ENCODE data around the gene DDB1.
"Not testable (repeated sequence)": the region's sequence is repeated elsewhere in the genome, so short reads cannot be mapped to it uniquely, and the experiment has no call there.

Gene DDB1

GRCh38 chr11:61270354-61271076 is 62.4 kb downstream of the DDB1 start:
- no peak for DNase-seq (ENCODE audit: low read depth in 2 of 2)

DNA sequence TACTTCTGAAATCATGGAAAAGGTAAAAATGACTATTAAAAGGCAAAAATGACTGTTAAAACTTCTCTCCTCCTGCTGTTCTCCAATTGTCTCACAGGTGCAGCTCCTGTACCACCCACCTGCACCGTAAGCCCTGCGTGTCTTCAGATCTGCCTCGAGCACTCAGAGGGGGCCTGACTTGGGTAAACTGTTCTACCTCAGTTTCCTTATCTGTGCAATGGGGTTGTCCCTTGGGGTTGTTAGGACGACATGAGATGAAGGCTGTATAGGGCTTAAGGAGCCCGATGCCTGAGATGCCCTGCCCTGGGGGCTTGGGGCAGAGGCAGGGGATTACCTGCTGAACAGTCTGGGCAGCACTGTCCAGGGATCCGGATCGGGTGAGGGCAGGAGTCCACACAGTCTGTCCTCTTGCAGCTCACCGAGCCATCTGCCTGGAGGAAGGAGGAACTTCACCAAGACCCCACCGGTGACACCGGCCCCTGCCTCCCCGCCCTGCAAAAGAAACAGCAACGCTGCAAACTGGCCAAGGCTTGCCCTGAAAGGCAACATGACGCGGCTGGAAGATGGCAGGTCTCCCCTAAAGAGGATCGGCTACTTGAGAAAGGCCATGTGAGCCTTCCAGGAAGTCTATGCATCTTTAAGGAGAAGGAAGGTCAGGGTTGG is 64.2 kb downstream of the DDB1 start:
- no peak for DNase-seq (ENCODE audit: low read depth in 2 of 2)

- no peak for DNase-seq (ENCODE audit: low read depth in 2 of 2)
These were observed 65.5 kb downstream of the DDB1 start for GRCh38 chr11:61267437-61267841.

DNA sequence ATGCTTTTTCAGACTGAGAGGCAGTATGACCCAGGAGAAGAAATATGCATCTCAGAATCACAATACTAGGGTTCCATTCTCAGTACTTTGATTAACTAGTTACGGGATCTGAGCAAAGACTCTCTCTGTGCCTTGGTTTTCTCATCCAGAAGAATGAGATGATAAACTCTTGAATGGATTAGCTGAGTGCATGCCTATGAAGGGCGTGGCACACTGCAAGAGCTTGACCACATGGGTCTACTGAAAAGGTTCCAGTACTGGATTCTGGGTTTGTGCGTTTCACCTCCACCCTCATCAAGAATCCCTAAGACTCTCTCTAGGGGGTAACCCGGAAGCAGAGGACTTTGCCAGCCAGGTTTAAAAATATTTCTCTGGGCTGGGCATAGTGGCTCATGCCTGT is 66.3 kb downstream of the DDB1 start:
- DNase-seq (ENCODE audit: low read depth in 2 of 2): no peak

DNA sequence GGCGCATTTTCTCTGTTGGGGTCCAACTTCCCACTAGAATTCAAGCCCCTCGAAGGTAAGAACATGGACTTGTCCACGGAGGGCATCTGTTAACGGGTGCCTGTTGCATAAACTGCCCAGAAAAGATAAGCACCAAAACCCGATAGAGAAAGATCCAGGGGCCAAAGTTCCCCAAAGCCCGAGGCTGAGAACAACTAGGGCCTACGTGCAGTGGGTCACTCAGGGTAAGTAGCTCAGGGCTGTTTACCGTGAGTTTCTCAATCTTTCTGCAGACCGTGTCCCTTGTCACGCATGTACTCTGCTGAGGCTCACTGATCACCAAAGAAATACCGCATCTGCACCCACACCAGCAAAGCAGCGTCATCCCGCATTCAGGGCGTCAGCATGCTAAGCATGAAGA is 67.5 kb downstream of the DDB1 start:
- DNase-seq (ENCODE audit: low read depth in 2 of 2): no peak

DNA sequence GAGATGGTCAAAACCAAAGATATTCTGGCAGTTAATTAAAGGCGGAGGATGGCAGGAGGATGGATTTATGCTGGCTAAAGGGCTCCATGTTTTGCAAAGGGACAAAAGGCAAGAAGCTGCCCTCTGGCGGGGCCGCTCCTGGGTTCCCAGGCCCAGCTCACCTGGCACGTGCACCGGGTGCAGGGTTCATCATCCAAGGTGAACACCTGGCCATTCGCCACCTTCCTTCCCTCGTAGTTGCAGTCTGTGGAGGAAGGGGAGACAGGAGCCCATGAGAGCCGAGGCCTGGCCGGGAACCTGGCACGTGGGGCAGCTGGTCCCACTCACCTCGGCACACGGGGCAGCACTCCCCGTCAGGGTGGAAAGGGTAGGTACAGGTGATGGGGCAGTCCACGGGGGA is 68.1 kb downstream of the DDB1 start:
- DNase-seq (ENCODE audit: low read depth in 2 of 2): no peak

- DNase-seq (ENCODE audit: low read depth in 2 of 2): no peak
These were observed 68.5 kb downstream of the DDB1 start for GRCh38 chr11:61264371-61264770.

DNA sequence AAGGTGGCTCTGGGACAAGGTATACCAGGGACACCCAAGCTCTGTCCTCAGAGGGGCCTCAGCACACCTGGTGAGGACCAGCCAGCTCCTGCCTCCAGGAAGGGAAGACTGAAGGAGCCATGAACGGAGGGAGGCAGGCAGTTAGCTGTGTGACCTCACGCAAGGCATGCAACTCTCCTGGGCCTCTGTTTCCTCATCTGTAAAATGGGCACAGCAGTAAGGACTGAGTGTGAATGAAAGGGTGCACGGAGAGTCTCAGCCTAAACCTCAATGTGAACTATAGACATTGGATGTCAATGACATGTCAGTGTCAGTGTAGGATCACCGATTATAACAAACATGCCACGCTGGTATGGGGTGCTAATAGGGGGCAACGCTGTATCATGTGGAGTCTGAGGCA is 73.5 kb downstream of the DDB1 start:
- DNase-seq (ENCODE audit: low read depth in 2 of 2): no peak

GRCh38 chr11:61258546-61258945 is 74.4 kb downstream of the DDB1 start:
- no peak for DNase-seq (ENCODE audit: low read depth in 2 of 2)

DNA sequence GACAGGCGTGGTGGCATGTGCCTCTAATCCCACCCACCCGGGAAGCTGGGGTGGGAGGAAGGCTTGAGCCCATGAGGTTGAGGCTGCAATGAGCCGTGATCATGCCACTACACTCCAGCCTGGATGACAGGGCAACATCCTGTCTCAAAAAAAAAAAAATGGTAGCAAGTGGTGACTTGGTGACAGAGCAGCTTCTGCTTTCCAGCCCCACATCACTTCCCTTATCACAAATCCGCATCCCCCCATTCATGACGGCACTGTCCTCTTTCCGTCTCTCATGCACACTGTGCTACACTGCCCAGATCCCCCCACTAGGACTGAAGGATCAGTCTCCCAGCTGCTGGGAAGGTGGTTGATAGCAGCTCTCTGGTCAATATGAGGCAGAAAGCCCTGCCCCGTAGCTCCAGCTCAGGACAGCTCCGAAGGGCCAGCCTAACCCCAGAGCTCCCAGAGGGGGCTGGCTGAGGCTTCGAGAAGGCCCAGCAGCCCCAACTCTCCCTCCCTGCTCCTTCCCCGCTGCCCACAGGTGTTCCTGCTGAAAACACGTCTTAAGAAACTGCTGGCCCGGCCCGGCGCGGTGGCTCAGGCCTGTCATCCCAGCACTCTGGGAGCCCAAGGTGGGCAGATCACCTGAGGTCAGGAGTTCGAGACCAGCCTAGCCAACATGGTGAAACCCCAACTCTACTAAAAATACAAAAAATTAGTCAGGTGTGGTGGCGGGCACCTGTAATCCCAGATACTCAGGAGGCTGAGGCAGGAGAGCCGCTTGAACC is 76.0 kb downstream of the DDB1 start:
- DNase-seq (ENCODE audit: low read depth in 2 of 2): no peak

GRCh38 chr11:61254403-61255025 is 78.4 kb downstream of the DDB1 start:
- DNase-seq (ENCODE audit: low read depth in 2 of 2): peak; percentile 17 to 30

DNA sequence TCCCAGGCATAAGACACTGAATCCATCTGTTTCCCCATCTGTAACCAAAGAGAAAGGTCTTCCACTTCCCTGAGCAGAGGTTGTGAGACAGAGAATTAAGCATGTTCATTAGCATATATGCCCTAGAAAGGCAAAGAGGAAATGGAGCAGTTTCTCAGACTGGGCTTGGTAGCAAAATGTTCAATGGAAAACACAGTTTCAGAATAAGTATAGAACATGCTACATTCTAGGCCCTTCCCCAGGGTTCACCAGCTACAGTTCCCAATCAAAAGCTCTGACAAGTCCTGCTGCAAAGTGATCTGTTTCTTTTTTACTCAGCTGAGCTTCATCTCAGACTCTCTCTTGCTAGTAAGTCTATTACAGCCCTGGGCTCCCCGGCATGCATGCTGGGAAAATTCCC is 80.6 kb downstream of the DDB1 start:
- DNase-seq (ENCODE audit: low read depth in 2 of 2): not testable (repeated sequence)

DNA sequence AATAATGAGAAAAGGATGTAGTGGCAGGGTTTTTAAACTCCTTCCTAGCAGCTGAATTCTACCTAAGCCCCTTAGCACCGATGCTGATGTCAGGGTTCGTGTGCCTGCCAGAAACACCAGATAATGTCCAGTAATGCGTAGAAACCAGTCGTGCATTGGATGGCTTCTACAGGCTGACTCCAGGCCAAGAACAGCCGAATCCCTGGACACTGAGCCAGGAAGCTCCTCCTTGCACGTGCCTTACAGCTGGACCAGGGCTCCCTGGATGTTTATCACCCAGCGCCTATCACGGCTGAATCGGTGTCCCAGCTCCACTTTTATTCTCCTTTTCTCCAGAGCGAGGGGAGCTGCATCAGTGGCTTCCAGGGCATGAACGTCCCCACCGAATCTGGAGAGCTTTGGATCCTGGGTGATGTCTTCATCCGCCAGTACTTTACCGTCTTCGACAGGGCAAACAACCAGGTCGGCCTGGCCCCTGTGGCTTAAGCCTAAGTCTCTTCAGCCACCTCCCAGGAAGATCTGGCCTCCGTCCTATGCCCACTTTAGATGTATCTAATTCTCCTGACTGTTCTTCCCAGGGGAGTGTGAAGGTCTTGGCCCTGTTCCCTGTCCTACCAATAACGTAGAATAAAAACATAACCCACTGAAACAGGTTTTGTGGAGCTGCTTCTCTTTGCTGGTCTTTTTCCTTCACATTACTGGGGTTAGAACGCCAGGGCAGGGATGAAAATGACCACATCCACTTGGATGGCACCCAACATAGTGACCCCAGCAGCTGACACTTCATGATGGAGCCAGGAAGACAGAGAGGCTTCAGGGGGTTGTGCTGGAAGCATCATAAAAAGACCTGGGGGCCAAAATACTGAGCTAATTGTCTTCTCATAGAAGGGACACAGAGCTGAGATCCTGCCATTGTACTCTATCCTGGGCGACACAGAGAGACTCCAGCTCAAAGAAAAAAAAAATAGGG is 81.8 kb downstream of the DDB1 start:
- not testable (repeated sequence) for DNase-seq (ENCODE audit: low read depth in 2 of 2)

All from stimulated activated CD8-positive, alpha-beta memory T cell treated with anti-CD3 and anti-CD28 coated beads, Interleukin-7, amount 100 ng/mL, for 4 hours (primary cell).